Loucy (cell line): ENCODE results near the gene TMEM51.

ENCODE experiments used
- H2AFZ ChIP-seq: fragments of 200-600 bp; sonication (generic); 2 replicates; pipeline ENCODE4 v1.6.0; 2016; ENCODE audit warnings: antibody characterized with exemption, mild to moderate bottlenecking, low read length, moderate library complexity
- H3F3A ChIP-seq: fragments of 200-600 bp; 2 replicates; pipeline ENCODE4 v1.6.0; 2016; ENCODE audit warnings: antibody characterized with exemption, low read depth, mild to moderate bottlenecking
- H3K27me3 ChIP-seq: fragments of 200-600 bp; sonication (generic); 2 replicates; pipeline ENCODE4 v1.6.1; 2014; ENCODE audit warnings: low read length, mild to moderate bottlenecking; ENCODE audit not compliant: insufficient read depth, poor library complexity, severe bottlenecking
- H3K36me3 ChIP-seq: fragments of 200-600 bp; sonication (generic); 2 replicates; pipeline ENCODE4 v1.6.1; 2016; ENCODE audit warnings: low read length; ENCODE audit not compliant: insufficient read depth
- H3K4me1 ChIP-seq: fragments of 200-600 bp; sonication (generic); 2 replicates; pipeline ENCODE4 v1.5.1; 2014; ENCODE audit warnings: low read length, mild to moderate bottlenecking; ENCODE audit not compliant: insufficient read depth, poor library complexity, severe bottlenecking
- H3K4me2 ChIP-seq: fragments of 200-600 bp; sonication (generic); 2 replicates; pipeline ENCODE4 v1.6.0; 2014; ENCODE audit warnings: antibody characterized with exemption, low read length, low read depth, mild to moderate bottlenecking; ENCODE audit not compliant: poor library complexity, severe bottlenecking
- H3K4me3 ChIP-seq: fragments of 200-600 bp; sonication (generic); 2 replicates; pipeline ENCODE4 v1.5.1; 2014; ENCODE audit warnings: low read length, mild to moderate bottlenecking, mixed read lengths; ENCODE audit not compliant: poor library complexity, severe bottlenecking
- H3K79me2 ChIP-seq: fragments of 200-600 bp; sonication (generic); 2 replicates; pipeline ENCODE4 v1.6.1; 2014; ENCODE audit warnings: low read length; ENCODE audit not compliant: insufficient read depth
- H3K9ac ChIP-seq: fragments of 200-600 bp; sonication (generic); 2 replicates; pipeline ENCODE4 v1.6.0; 2014; ENCODE audit warnings: mild to moderate bottlenecking, low read depth, low read length, moderate library complexity; ENCODE audit not compliant: poor library complexity, severe bottlenecking
- H3K9me2 ChIP-seq: fragments of 200-600 bp; sonication (generic); replicated peaks from 2 replicates; pipeline ENCODE4 v1.6.1; 2016; ENCODE audit warnings: low read depth, low read length, mixed read lengths
- H3K9me3 ChIP-seq: fragments of 200-600 bp; sonication (generic); 2 replicates; pipeline ENCODE4 v1.6.1; 2014; ENCODE audit warnings: mild to moderate bottlenecking, antibody characterized with exemption, low read length, low read depth; ENCODE audit not compliant: insufficient read depth
- H4K20me1 ChIP-seq: fragments of 200-600 bp; sonication (generic); 2 replicates; pipeline ENCODE4 v1.6.0; 2014; ENCODE audit warnings: antibody characterized with exemption, low read length, mild to moderate bottlenecking; ENCODE audit not compliant: insufficient read depth, poor library complexity, severe bottlenecking
- CTCF ChIP-seq: fragments of 200-600 bp; sonication (generic); conservative IDR thresholded peaks from 2 replicates; pipeline ENCODE4 v1.5.1; 2014; ENCODE audit warnings: mild to moderate bottlenecking, antibody characterized with exemption, low read length
- EZH2phosphoT487 ChIP-seq: fragments of 200-600 bp; IDR thresholded peaks from 2 replicates; pipeline ENCODE4 v1.6.1; 2018; ENCODE audit warnings: antibody characterized with exemption, mild to moderate bottlenecking, moderate library complexity, borderline replicate concordance

TMEM51 gene

GRCh38 chr1:15195420-15196052, 42.0 kb downstream of the TMEM51 start:
- H4K20me1 ChIP-seq: no peaks in the 10 kb centered on the region
- H2AFZ ChIP-seq: no peak overlapping the region
- no peaks in the 10 kb centered on the region for H3F3A ChIP-seq
- no peak overlapping the region for H3K9ac ChIP-seq
- H3K4me3 ChIP-seq: no peak overlapping the region
- no peaks in the 10 kb centered on the region for H3K4me1 ChIP-seq
- no peaks in the 10 kb centered on the region for H3K9me2 ChIP-seq
- H3K9me3 ChIP-seq: no peaks in the 10 kb centered on the region
- no peaks in the 10 kb centered on the region for H3K27me3 ChIP-seq
- no peaks in the 10 kb centered on the region for H3K36me3 ChIP-seq
- H3K79me2 ChIP-seq: no peaks in the 10 kb centered on the region
- TF ChIP-seq EZH2phosphoT487 (no peak), CTCF (no peak)
- no peak overlapping the region for H3K4me2 ChIP-seq

- H3F3A ChIP-seq: no peaks in the 10 kb centered on the region
- no peak overlapping the region for H3K9ac ChIP-seq
- no peak overlapping the region for H3K4me3 ChIP-seq
- no peak overlapping the region for H2AFZ ChIP-seq
- H3K4me2 ChIP-seq: no peak overlapping the region
- TF ChIP-seq CTCF (no peak), EZH2phosphoT487 (no peak)
- H3K9me3 ChIP-seq: no peaks in the 10 kb centered on the region
- H3K4me1 ChIP-seq: no peaks in the 10 kb centered on the region
- H3K36me3 ChIP-seq: no peaks in the 10 kb centered on the region
- no peaks in the 10 kb centered on the region for H3K27me3 ChIP-seq
- no peaks in the 10 kb centered on the region for H3K9me2 ChIP-seq
- H4K20me1 ChIP-seq: no peaks in the 10 kb centered on the region
- H3K79me2 ChIP-seq: no peaks in the 10 kb centered on the region
Measured at GRCh38 chr1:15196069-15196468, 42.5 kb downstream of the TMEM51 start.

- Histone ChIP-seq H2AFZ (no peak overlapping the region), H3K79me2 (no peaks in the 10 kb centered on the region), H3K9me2 (no peaks in the 10 kb centered on the region), H3F3A (no peaks in the 10 kb centered on the region), H3K36me3 (no peaks in the 10 kb centered on the region), H3K4me1 (no peaks in the 10 kb centered on the region), H3K9ac (no peak overlapping the region), H4K20me1 (no peaks in the 10 kb centered on the region), H3K27me3 (no peaks in the 10 kb centered on the region), H3K4me3 (no peak overlapping the region), H3K4me2 (no peak overlapping the region), H3K9me3 (no peaks in the 10 kb centered on the region)
- TF ChIP-seq CTCF (no peak), EZH2phosphoT487 (no peak)
Measured at GRCh38 chr1:15196807-15197530, 43.4 kb downstream of the TMEM51 start.
